ENCODE data around the gene TPSG1.
"Not testable (repeated sequence)": the region's sequence is repeated elsewhere in the genome, so short reads cannot be mapped to it uniquely, and the experiment has no call there.

The TPSG1 gene

GRCh38 chr16:1230471-1231212 is 5.6 kb upstream of the TPSG1 start:
- H3K4me1 ChIP-seq; DNase-seq; H3K9me3 ChIP-seq; H3K27me3 ChIP-seq; H3K36me3 ChIP-seq; H3K4me3 ChIP-seq (ENCODE audit: low read depth, low read length): not testable (repeated sequence)

DNA sequence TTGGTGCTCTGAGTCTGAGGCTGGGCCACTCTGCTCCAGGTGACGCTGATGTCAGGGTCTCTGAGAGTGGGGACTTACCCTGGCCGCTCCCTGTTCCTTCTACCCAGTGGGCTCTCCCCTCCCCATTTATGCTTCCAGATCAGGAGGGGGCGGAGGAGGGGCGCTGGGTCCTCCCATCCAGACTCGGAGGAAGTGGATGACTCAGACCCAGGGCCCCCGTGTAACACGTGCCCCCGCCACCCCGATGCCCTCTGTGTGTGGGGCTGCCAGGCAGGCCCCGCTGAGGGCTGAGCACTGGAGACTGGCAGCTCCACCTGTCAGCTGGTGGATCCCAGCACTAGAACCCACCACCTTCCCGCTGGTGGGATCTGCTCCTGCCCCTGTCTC is 5.0 kb upstream of the TPSG1 start, which contains the start of gene TPSB2:
TSS of gene TPSB2 (minus strand) at position 101 of the 387 bp plus-strand sequence. CDS start 233 bp downstream, outside the sequence.
- H3K36me3 ChIP-seq = not testable (repeated sequence)

DNA sequence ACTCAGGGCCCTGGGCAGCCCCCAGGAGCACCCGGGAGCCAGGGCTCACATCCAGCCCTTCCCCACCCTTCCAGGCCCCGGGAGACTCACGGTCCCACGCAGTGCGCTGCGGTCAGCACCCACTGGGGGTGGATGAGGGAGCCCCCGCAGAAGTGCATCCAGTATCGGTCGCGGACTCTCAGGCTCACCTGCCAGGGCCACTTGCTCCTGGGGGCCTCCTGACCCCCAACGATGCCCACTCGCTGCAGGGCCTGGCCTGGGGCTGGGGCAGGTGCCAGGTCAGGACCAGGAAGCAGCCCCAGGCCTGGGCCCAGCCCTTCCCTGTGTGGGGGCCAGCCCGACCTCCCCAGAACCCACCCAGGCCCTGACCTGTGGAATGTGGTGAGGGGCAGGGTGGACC is 4.4 kb upstream of the TPSG1 start:
- H3K27me3 ChIP-seq; H3K4me1 ChIP-seq; DNase-seq; H3K4me3 ChIP-seq (ENCODE audit: low read depth, low read length); H3K9me3 ChIP-seq; H3K36me3 ChIP-seq: not testable (repeated sequence)

More for the DNA sequence above, 5.0 kb upstream of the TPSG1 start, which contains the start of gene TPSB2:
- not testable (repeated sequence) for H3K9me3 ChIP-seq; DNase-seq; H3K27me3 ChIP-seq; H3K4me3 ChIP-seq (ENCODE audit: low read depth, low read length); H3K4me1 ChIP-seq

DNA sequence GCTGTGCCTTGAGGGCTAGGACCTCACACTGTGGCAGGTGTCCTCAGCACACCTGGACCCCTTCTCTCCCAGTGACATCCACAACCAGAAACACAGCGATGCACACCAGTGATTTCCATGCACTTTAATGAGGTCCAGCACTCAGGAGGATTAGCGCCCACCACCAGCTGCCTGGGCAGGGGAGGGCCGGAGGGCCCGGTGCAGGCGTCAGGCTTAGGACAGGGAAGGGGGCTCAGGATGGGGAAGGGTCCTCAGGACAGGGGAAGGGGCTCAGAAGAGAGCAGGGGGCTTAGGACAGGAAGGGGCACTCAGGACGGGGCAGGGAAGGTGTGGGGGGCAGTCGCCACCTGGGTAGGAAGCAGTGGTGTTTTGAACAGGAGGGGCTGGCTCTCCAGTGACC is 3.2 kb upstream of the TPSG1 start:
- H3K9me3 ChIP-seq; H3K4me3 ChIP-seq (ENCODE audit: low read depth, low read length); H3K4me1 ChIP-seq; H3K36me3 ChIP-seq; DNase-seq; H3K27me3 ChIP-seq: not testable (repeated sequence)

DNA sequence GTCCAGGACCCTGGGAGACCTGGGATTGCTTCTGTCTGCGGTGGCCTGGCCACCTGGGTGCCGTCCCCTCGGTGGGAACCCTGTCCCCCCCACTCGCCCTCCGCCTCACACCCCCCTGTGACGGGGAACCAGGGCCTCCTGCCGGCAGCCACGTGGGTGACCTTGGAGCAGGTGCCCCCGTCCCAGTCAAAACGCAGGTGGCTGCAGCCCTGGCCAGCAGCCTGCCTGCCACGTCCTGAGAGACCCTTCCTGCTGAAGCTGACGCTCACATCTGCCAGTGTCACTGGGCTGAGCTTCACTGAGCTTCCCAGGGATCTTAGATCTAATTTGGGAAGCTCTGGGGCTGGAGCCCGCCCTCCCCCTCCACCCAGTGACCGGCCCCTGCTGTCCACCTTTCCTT is 1.6 kb upstream of the TPSG1 start:
- not testable (repeated sequence) for H3K4me3 ChIP-seq (ENCODE audit: low read depth, low read length); H3K27me3 ChIP-seq; DNase-seq; H3K4me1 ChIP-seq; H3K36me3 ChIP-seq; H3K9me3 ChIP-seq

GRCh38 chr16:1225728-1226311 is 752 bp upstream of the TPSG1 start:
- H3K4me1 ChIP-seq; H3K27me3 ChIP-seq; DNase-seq; H3K4me3 ChIP-seq (ENCODE audit: low read depth, low read length); H3K36me3 ChIP-seq; H3K9me3 ChIP-seq: not testable (repeated sequence)

GRCh38 chr16:1224558-1224957 is 510 bp downstream of the TPSG1 start:
- Histone ChIP-seq H3K4me1 (no peaks in the 10 kb centered on the region), H3K36me3 (no peaks in the 10 kb centered on the region), H3K4me3 (ENCODE audit: low read depth, low read length) (no peak overlapping the region), H3K27me3 (peaks cover 4% of the 10 kb centered on the region; the same call in 1 of the 2 replicates), H3K9me3 (no peaks in the 10 kb centered on the region)
- no peak for TF ChIP-seq CTCF (IDR thresholded peaks at IDR 0.05; ENCODE audit: low read depth, low read length)
- no peak for DNase-seq

GRCh38 chr16:1223355-1224214 is 1.5 kb downstream of the TPSG1 start:
- Histone ChIP-seq H3K4me1 (no peaks in the 10 kb centered on the region), H3K9me3 (no peaks in the 10 kb centered on the region), H3K27me3 (peaks cover 4% of the 10 kb centered on the region; the same call in 1 of the 2 replicates), H3K4me3 (ENCODE audit: low read depth, low read length) (no peak overlapping the region), H3K36me3 (no peaks in the 10 kb centered on the region)
- TF ChIP-seq CTCF (IDR thresholded peaks at IDR 0.05; ENCODE audit: low read depth, low read length) = no peak
- DNase-seq = no peak

All from BE2C (cell line).